Measurements from ENCODE around the gene PARD3.

DNA sequence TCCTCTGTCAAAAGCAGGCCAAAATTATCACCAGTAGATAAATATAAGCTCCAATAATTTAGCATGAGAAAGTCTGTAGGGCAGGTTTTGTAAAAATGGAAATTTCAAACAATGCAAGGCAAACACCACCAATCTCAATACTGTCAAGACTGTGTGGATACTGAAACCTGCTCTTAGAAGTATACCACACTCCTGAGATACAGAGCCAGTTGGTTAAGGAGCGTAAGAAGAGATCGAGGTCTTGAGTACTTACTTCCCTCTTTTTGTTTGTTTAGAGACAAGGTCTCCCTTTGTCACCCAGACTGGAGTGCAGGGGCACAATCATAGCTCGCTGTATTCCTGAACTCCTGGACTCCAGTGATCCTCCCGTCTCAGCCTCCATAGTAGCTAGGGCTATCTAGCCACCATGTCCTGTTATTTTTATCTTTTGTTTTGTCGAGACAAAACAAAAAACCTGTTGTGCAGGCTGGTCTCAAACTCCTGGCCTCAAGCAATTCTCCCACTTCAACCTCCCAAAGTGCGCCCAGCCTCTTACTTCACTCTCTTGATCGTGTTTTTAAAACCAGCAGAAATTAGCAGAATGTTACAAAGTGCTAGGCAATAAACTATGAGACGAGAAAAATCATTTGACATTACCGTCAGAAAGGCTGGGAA, 205.7 kb downstream of the PARD3 start:
- TF ChIP-seq, protein P1, sequence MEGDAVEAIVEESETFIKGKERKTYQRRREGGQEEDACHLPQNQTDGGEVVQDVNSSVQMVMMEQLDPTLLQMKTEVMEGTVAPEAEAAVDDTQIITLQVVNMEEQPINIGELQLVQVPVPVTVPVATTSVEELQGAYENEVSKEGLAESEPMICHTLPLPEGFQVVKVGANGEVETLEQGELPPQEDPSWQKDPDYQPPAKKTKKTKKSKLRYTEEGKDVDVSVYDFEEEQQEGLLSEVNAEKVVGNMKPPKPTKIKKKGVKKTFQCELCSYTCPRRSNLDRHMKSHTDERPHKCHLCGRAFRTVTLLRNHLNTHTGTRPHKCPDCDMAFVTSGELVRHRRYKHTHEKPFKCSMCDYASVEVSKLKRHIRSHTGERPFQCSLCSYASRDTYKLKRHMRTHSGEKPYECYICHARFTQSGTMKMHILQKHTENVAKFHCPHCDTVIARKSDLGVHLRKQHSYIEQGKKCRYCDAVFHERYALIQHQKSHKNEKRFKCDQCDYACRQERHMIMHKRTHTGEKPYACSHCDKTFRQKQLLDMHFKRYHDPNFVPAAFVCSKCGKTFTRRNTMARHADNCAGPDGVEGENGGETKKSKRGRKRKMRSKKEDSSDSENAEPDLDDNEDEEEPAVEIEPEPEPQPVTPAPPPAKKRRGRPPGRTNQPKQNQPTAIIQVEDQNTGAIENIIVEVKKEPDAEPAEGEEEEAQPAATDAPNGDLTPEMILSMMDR (IDR thresholded peaks at IDR 0.05) = no peak
- no peak for TF ChIP-seq POLR2A (IDR thresholded peaks at IDR 0.05)
